DOHH2 (cell line): ENCODE results near the gene NTMT1.

Experiments used
- H3F3A ChIP-seq: fragments of 200-600 bp; sonication (generic), shearing (Covaris generic); 2 replicates; pipeline ENCODE4 v1.6.0; 2016; ENCODE audit warnings: antibody characterized with exemption, mild to moderate bottlenecking; ENCODE audit not compliant: control insufficient read depth, insufficient read depth
- H3K27ac ChIP-seq: fragments of 200-600 bp; sonication (generic); 2 replicates; pipeline ENCODE4 v1.5.1; 2014; ENCODE audit warnings: low read depth, mild to moderate bottlenecking, low read length, moderate library complexity
- H3K27me3 ChIP-seq: fragments of 200-600 bp; sonication (generic); 2 replicates; pipeline ENCODE4 v1.6.1; 2014; ENCODE audit warnings: mild to moderate bottlenecking, low read length, mixed read lengths; ENCODE audit not compliant: control insufficient read depth
- H3K36me3 ChIP-seq: fragments of 200-600 bp; sonication (generic); 2 replicates; pipeline ENCODE4 v1.6.1; 2014; ENCODE audit warnings: mild to moderate bottlenecking, low read length, moderate library complexity, mixed read lengths; ENCODE audit not compliant: control insufficient read depth
- H3K4me1 ChIP-seq: fragments of 200-600 bp; sonication (generic); 2 replicates; pipeline ENCODE4 v1.6.1; 2014; ENCODE audit warnings: mild to moderate bottlenecking, low read length, mixed read lengths; ENCODE audit not compliant: control insufficient read depth
- H3K4me2 ChIP-seq: fragments of 200-600 bp; sonication (generic); 2 replicates; pipeline ENCODE4 v1.6.0; 2014; ENCODE audit warnings: mild to moderate bottlenecking, low read length, moderate library complexity
- H3K4me3 ChIP-seq: fragments of 200-600 bp; sonication (generic); 2 replicates; pipeline ENCODE4 v1.5.1; 2014; ENCODE audit warnings: mild to moderate bottlenecking, low read length, mixed read lengths
- H3K79me2 ChIP-seq: fragments of 200-600 bp; sonication (generic); 2 replicates; pipeline ENCODE4 v1.6.1; 2014; ENCODE audit warnings: mild to moderate bottlenecking, low read length, mixed read lengths; ENCODE audit not compliant: control insufficient read depth
- H3K9me2 ChIP-seq: fragments of 200-600 bp; sonication (generic); replicated peaks from 2 replicates; pipeline ENCODE4 v1.6.1; 2014; ENCODE audit warnings: mild to moderate bottlenecking, low read length, mixed read lengths; ENCODE audit not compliant: control insufficient read depth
- H3K9me3 ChIP-seq: fragments of 200-600 bp; sonication (generic); 2 replicates; pipeline ENCODE4 v1.6.1; 2014; ENCODE audit warnings: antibody characterized with exemption, low read length, mixed read lengths; ENCODE audit not compliant: control insufficient read depth, insufficient read depth
- H4K20me1 ChIP-seq: fragments of 200-600 bp; sonication (generic); 2 replicates; pipeline ENCODE4 v1.6.0; 2014; ENCODE audit warnings: low read depth, mild to moderate bottlenecking, antibody characterized with exemption, low read length, moderate library complexity; ENCODE audit not compliant: control insufficient read depth, insufficient read depth
- CTCF ChIP-seq: fragments of 200-600 bp; sonication (generic); IDR thresholded peaks from one replicate; pipeline ENCODE4 v1.5.1; 2014; ENCODE audit warnings: antibody characterized with exemption, mild to moderate bottlenecking, low read depth, low read length; ENCODE audit not compliant: poor library complexity, severe bottlenecking
- EZH2phosphoT487 ChIP-seq: fragments of 200-600 bp; sonication (generic); IDR thresholded peaks from 2 replicates; pipeline ENCODE4 v1.6.1; 2017; ENCODE audit warnings: borderline replicate concordance, mild to moderate bottlenecking, antibody characterized with exemption, low read length, moderate library complexity, mixed read lengths

Gene NTMT1

GRCh38 chr9:129626625-129627284, 792 bp downstream of the NTMT1 start:
- Histone ChIP-seq H3F3A (peaks cover 9% of the 10 kb centered on the region), H3K27ac (peak overlapping the region; percentile 84), H3K36me3 (peaks cover 54% of the 10 kb centered on the region), H3K27me3 (peaks cover under 1% of the 10 kb centered on the region; the same call in 1 of the 2 replicates), H3K79me2 (peaks cover 58% of the 10 kb centered on the region), H4K20me1 (peaks cover 34% of the 10 kb centered on the region), H3K4me1 (peaks cover 38% of the 10 kb centered on the region), H3K4me2 (peak overlapping the region; percentile 85), H3K9me2 (no peaks in the 10 kb centered on the region), H3K4me3 (peak overlapping the region; percentile 84), H3K9me3 (no peaks in the 10 kb centered on the region)
- no peak for TF ChIP-seq CTCF
- TF ChIP-seq EZH2phosphoT487: no peak

GRCh38 chr9:129627556-129628440, 1.8 kb downstream of the NTMT1 start:
- Histone ChIP-seq H3K27ac (peak overlapping the region; percentile 84), H3K27me3 (no peaks in the 10 kb centered on the region), H3K4me2 (peak overlapping the region; percentile 85), H3K9me3 (no peaks in the 10 kb centered on the region), H3K79me2 (peaks cover 69% of the 10 kb centered on the region), H3K9me2 (no peaks in the 10 kb centered on the region), H4K20me1 (peaks cover 36% of the 10 kb centered on the region), H3K4me1 (peaks cover 38% of the 10 kb centered on the region), H3K36me3 (peaks cover 64% of the 10 kb centered on the region), H3K4me3 (peak overlapping the region; percentile 84), H3F3A (peaks cover 9% of the 10 kb centered on the region)
- no peak for TF ChIP-seq EZH2phosphoT487
- TF ChIP-seq CTCF: no peak

- no peaks in the 10 kb centered on the region for H3K9me2 ChIP-seq
- H3K4me2 ChIP-seq: peak overlapping the region; percentile 85; the same call in 1 of the 2 replicates
- TF ChIP-seq EZH2phosphoT487 (no peak), CTCF (no peak)
- no peak overlapping the region for H3K27ac ChIP-seq
- peaks cover 78% of the 10 kb centered on the region for H3K79me2 ChIP-seq
- H4K20me1 ChIP-seq: peaks cover 39% of the 10 kb centered on the region
- no peak overlapping the region for H3K4me3 ChIP-seq
- peaks cover 38% of the 10 kb centered on the region for H3K4me1 ChIP-seq
- H3K27me3 ChIP-seq: no peaks in the 10 kb centered on the region
- H3K9me3 ChIP-seq: no peaks in the 10 kb centered on the region
- H3K36me3 ChIP-seq: peaks cover 73% of the 10 kb centered on the region
- peaks cover 9% of the 10 kb centered on the region for H3F3A ChIP-seq
Observed at GRCh38 chr9:129628709-129629108, 2.7 kb downstream of the NTMT1 start.
